SU-DHL-6 (cell line): Measurements from ENCODE around the gene DIAPH2.

Experiments used
- EZH2phosphoT487 ChIP-seq: fragments of 200-600 bp; sonication (generic), shearing (Covaris generic); conservative IDR thresholded peaks from 2 replicates; pipeline ENCODE4 v1.6.1; 2018; ENCODE audit warnings: mild to moderate bottlenecking, antibody characterized with exemption, low read length, moderate library complexity, mixed read lengths
- TF ChIP-seq, protein P1 (sequence below): fragments of 200-600 bp; sonication (generic); IDR thresholded peaks from one replicate; pipeline ENCODE4 v1.5.1; 2017; ENCODE audit warnings: antibody characterized with exemption, mild to moderate bottlenecking, low read length, moderate library complexity; ENCODE audit not compliant: insufficient read depth, poor library complexity, severe bottlenecking

DNA sequence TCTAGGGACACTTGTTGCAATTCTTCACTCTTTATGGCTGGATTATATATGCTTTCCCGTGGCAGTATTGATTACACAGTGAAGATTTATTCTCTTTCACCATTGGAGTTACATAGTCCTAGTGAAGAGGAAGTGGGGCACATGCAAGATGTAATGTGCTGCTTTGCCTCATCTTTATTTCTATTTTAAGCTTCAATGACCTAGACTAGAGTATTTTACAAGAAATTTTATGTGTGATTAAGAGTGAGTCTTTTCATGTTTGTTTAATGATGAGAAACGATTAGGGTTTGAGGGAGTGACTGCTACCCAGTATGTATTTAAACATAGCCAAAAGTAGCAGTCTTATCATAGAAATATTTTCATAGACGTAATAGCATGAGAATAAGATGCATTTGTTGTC, 30.8 kb downstream of the DIAPH2 start:
- TF ChIP-seq, protein P1, sequence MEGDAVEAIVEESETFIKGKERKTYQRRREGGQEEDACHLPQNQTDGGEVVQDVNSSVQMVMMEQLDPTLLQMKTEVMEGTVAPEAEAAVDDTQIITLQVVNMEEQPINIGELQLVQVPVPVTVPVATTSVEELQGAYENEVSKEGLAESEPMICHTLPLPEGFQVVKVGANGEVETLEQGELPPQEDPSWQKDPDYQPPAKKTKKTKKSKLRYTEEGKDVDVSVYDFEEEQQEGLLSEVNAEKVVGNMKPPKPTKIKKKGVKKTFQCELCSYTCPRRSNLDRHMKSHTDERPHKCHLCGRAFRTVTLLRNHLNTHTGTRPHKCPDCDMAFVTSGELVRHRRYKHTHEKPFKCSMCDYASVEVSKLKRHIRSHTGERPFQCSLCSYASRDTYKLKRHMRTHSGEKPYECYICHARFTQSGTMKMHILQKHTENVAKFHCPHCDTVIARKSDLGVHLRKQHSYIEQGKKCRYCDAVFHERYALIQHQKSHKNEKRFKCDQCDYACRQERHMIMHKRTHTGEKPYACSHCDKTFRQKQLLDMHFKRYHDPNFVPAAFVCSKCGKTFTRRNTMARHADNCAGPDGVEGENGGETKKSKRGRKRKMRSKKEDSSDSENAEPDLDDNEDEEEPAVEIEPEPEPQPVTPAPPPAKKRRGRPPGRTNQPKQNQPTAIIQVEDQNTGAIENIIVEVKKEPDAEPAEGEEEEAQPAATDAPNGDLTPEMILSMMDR, result no peak
- TF ChIP-seq EZH2phosphoT487, result no peak
